Measurements from ENCODE around the gene ITPR1. TPM values are rescaled to one million over a fixed set of nuclear protein-coding genes. Genes with fewer than 3 reads are reported as not detected.

ITPR1 gene
- total RNA-seq, 2 donors from 2014 or later = 29.3 to 29.8 TPM

DNA sequence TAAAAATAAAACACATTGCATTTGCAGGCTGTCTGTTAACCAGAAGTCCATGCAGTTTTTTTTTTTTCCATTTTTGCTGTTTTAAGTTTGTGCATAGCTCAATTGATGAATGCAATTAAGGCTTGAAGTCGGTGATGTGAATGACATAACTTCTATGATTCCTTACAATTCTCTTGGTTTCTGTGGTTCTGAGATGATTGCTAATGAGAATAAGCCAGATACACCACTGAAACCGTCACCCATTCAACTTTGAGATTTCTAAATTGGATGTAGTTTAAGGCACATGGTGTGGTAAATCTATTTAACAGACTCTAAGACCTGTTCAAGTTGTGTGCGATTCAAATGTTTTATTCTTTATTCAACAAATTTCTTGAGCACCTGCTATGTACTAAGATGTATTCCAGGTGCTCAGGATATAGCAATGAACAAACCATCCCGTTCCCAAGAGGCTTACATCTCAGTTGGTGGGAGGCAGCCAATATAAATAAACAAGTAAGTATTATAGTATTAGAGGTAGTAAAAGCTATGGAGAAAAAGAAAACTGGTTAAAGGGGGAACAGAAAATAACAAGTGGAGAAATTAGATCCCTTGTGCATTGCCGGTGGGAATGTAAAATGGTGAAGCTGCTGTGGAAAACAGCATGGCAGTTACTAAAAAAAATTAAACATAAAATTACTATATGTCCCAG is 4.0 kb downstream of the ITPR1 start:
- no peaks in the 10 kb centered on the region for H3K27me3 ChIP-seq
- 61 to 70% methylated on average over 5 of the region's 5 CpGs for WGBS, 2 donors
- H3K36me3 ChIP-seq (replicated peaks in 1 of 2; ENCODE audit: insufficient read depth in 1 of 2, low read depth in 2 of 2) = no peaks in the 10 kb centered on the region
- no peak for ATAC-seq
- H3K27ac ChIP-seq = no peak overlapping the region
- H3K4me3 ChIP-seq = no peak overlapping the region
- no peaks in the 10 kb centered on the region for H3K9me3 ChIP-seq
- H3K4me1 ChIP-seq = peaks cover 15% of the 10 kb centered on the region
- TF ChIP-seq, protein P1, sequence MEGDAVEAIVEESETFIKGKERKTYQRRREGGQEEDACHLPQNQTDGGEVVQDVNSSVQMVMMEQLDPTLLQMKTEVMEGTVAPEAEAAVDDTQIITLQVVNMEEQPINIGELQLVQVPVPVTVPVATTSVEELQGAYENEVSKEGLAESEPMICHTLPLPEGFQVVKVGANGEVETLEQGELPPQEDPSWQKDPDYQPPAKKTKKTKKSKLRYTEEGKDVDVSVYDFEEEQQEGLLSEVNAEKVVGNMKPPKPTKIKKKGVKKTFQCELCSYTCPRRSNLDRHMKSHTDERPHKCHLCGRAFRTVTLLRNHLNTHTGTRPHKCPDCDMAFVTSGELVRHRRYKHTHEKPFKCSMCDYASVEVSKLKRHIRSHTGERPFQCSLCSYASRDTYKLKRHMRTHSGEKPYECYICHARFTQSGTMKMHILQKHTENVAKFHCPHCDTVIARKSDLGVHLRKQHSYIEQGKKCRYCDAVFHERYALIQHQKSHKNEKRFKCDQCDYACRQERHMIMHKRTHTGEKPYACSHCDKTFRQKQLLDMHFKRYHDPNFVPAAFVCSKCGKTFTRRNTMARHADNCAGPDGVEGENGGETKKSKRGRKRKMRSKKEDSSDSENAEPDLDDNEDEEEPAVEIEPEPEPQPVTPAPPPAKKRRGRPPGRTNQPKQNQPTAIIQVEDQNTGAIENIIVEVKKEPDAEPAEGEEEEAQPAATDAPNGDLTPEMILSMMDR (IDR thresholded peaks at IDR 0.05) = no peak
- TF ChIP-seq POLR2A (IDR thresholded peaks at IDR 0.05) = no peak
- intact Hi-C loops (cut with DNase I) = no loop called here
- no peak for DNase-seq

- Histone ChIP-seq H3K36me3 (replicated peaks in 1 of 2; ENCODE audit: insufficient read depth in 1 of 2, low read depth in 2 of 2) (no peaks in the 10 kb centered on the region), H3K27me3 (no peaks in the 10 kb centered on the region), H3K4me3 (no peak overlapping the region), H3K27ac (no peak overlapping the region), H3K4me1 (peaks cover 15% of the 10 kb centered on the region), H3K9me3 (no peaks in the 10 kb centered on the region)
- DNase-seq = no peak
- no peak for ATAC-seq
- no peak for TF ChIP-seq POLR2A (IDR thresholded peaks at IDR 0.05)
- intact Hi-C loops (cut with DNase I) = no loop called here
- 36 to 37% methylated on average over 1 of the region's 1 CpG for WGBS, 2 donors
Measured at GRCh38 chr3:4497843-4498324, 4.7 kb downstream of the ITPR1 start.

DNA sequence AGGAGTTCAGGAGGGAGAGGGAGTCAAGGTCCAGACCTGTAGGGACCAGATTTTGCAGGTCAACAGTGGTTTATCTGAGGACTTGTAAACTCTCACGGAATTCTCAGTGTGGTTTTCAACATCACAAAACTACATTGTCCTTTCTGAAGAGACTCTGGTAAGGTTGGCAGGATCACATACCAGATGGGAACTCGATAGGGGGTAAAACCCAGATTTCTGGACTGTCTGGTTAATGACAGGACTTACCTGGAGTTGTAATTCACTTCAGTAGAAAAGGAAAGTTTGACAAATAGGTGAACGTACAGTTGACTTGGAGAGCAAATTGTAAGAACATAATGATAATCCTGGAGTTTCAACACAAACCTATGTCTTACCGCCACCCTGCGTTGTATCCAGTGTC is 5.3 kb downstream of the ITPR1 start:
- H3K27ac ChIP-seq = no peak overlapping the region
- WGBS, 2 donors = 64 to 71% methylated on average over 5 of the region's 5 CpGs
- no peak overlapping the region for H3K4me3 ChIP-seq
- TF ChIP-seq, protein P1 (IDR thresholded peaks at IDR 0.05) = no peak
- no peak for TF ChIP-seq POLR2A (IDR thresholded peaks at IDR 0.05)
- no peaks in the 10 kb centered on the region for H3K27me3 ChIP-seq
- no peaks in the 10 kb centered on the region for H3K36me3 ChIP-seq (replicated peaks in 1 of 2; ENCODE audit: insufficient read depth in 1 of 2, low read depth in 2 of 2)
- DNase-seq (no peak), ATAC-seq (no peak)
- intact Hi-C loops (cut with DNase I) = no loop called here
- no peaks in the 10 kb centered on the region for H3K9me3 ChIP-seq
- peaks cover 14% of the 10 kb centered on the region for H3K4me1 ChIP-seq

GRCh38 chr3:4501437-4501836 is 8.3 kb downstream of the ITPR1 start:
- peaks cover 6% of the 10 kb centered on the region for H3K4me1 ChIP-seq
- no peak overlapping the region for H3K27ac ChIP-seq
- 52 to 67% methylated on average over 3 of the region's 3 CpGs for WGBS, 2 donors
- intact Hi-C loops (cut with DNase I) = no loop called here
- TF ChIP-seq, protein P1 (IDR thresholded peaks at IDR 0.05) = no peak
- TF ChIP-seq POLR2A (IDR thresholded peaks at IDR 0.05) = no peak
- H3K9me3 ChIP-seq = no peaks in the 10 kb centered on the region
- no peaks in the 10 kb centered on the region for H3K36me3 ChIP-seq (replicated peaks in 1 of 2; ENCODE audit: insufficient read depth in 1 of 2, low read depth in 2 of 2)
- H3K4me3 ChIP-seq = no peak overlapping the region
- DNase-seq (no peak), ATAC-seq (no peak)
- H3K27me3 ChIP-seq = no peaks in the 10 kb centered on the region

DNA sequence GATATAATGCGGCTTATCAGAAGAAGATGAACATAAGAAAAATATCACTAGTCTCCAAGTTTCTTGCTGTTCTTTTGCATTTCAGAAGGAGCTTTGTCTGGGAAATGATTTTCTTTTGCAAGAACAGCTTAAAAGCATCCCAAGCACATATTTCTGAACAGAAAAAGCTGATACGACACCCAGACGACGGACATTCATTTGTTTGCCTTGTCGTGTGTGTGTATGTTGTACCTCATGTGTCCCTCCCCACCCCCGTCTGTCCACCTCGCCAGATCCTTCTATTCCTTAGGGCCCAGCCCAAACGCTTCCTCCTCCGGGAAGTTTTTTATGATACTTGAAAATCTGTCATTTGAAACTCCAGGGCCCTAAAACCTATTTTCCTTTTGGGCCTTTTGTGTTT is 8.8 kb downstream of the ITPR1 start:
- no peaks in the 10 kb centered on the region for H3K9me3 ChIP-seq
- peaks cover 6% of the 10 kb centered on the region for H3K4me1 ChIP-seq
- H3K27ac ChIP-seq = no peak overlapping the region
- ATAC-seq = no peak
- intact Hi-C loops (cut with DNase I) = no loop called here
- 72 to 76% methylated on average over 9 of the region's 9 CpGs for WGBS, 2 donors
- H3K27me3 ChIP-seq = no peaks in the 10 kb centered on the region
- H3K4me3 ChIP-seq = no peak overlapping the region
- TF ChIP-seq POLR2A (IDR thresholded peaks at IDR 0.05) = no peak
- TF ChIP-seq, protein P1 (IDR thresholded peaks at IDR 0.05) = no peak
- H3K36me3 ChIP-seq (replicated peaks in 1 of 2; ENCODE audit: insufficient read depth in 1 of 2, low read depth in 2 of 2) = no peaks in the 10 kb centered on the region
- DNase-seq = no peak
